Panc1 (cell line): ENCODE measurements around the gene SPRED3. TPM values are rescaled to one million over a fixed set of nuclear protein-coding genes. Genes with fewer than 3 reads are reported as not detected.

Experiments
- ATAC-seq: fragments of 200-7000 bp; cut with Tn5 transposase; 2 replicates; pipeline ENCODE4 v1.9.1; 2020; ENCODE audit warnings: mild to moderate bottlenecking, moderate library complexity
- BruUV-seq: library from RNA; stranded (reverse); fragments of 400-500 nt; replicated peaks from 2 replicates; lab custom pipeline; 2021; lab: Mats Ljungman, UMichigan
- CTCF ChIA-PET: fragments of 300-600 bp; sonication (Branson Sonifier 250); formaldehyde crosslinking; loops from one replicate; lab custom pipeline; 2022; ENCODE audit warnings: antibody characterized with exemption; lab: Charles Lee
- POLR2A ChIA-PET: fragments of 300-600 bp; sonication (Branson Sonifier 250); formaldehyde crosslinking; loops from one replicate; lab custom pipeline; 2022; ENCODE audit warnings: antibody characterized with exemption; lab: Charles Lee
- DNase-seq: peaks from one replicate; pipeline ENCODE4 v3.0.0-alpha.2; 2010; ENCODE audit warnings: low read depth, low spot score
- H3K27ac ChIP-seq: 2 replicates; pipeline ENCODE4 v1.5.1; 2011; ENCODE audit warnings: mild to moderate bottlenecking, low read length, inconsistent platforms
- H3K27me3 ChIP-seq: fragments of 200-500 bp; sonication (Bioruptor generic); 2 replicates; pipeline ENCODE4 v1.6.0; 2014; ENCODE audit warnings: low read length, inconsistent platforms; ENCODE audit not compliant: control insufficient read depth, insufficient read depth
- H3K36me3 ChIP-seq: fragments of 200-500 bp; sonication (Bioruptor generic); 2 replicates; pipeline ENCODE4 v1.5.1; 2014; ENCODE audit warnings: inconsistent platforms, mild to moderate bottlenecking, low read length, moderate library complexity; ENCODE audit not compliant: control insufficient read depth, insufficient read depth
- H3K4me1 ChIP-seq: 2 replicates; pipeline ENCODE4 v1.5.1; 2011; ENCODE audit warnings: inconsistent platforms, mild to moderate bottlenecking, low read length, moderate library complexity; ENCODE audit not compliant: control insufficient read depth, insufficient read depth
- H3K4me3 ChIP-seq, 2 experiments: 2 replicates each; pipeline ENCODE4 v1.5.1; 2011 to 2012; ENCODE audit warnings: low read depth in 2 of 2, low read length in 2 of 2, mild to moderate bottlenecking in 2 of 2, inconsistent platforms in 1 of 2, moderate library complexity in 1 of 2
- H3K9me3 ChIP-seq: fragments of 200-500 bp; sonication (Bioruptor generic); 2 replicates; pipeline ENCODE4 v1.5.1; 2014; ENCODE audit warnings: low read depth, mild to moderate bottlenecking, inconsistent platforms, low read length, moderate library complexity; ENCODE audit not compliant: control insufficient read depth, insufficient read depth
- POLR2AphosphoS5 ChIP-seq: IDR thresholded peaks from 2 replicates; pipeline ENCODE4 v1.6.1; 2012; ENCODE audit warnings: mild to moderate bottlenecking, low read depth, low read length, moderate library complexity
- REST ChIP-seq, 2 experiments: IDR thresholded peaks; 2 replicates each; pipeline ENCODE4 v1.6.1; 2011 to 2012; ENCODE audit warnings: low read depth in 2 of 2, control low read depth in 1 of 2, low read length in 1 of 2, mild to moderate bottlenecking in 1 of 2, moderate library complexity in 1 of 2; ENCODE audit not compliant: insufficient read depth in 1 of 2
- SIN3A ChIP-seq: IDR thresholded peaks from 2 replicates; pipeline ENCODE4 v1.6.1; 2012; ENCODE audit warnings: low read depth, mild to moderate bottlenecking, low read length, moderate library complexity, borderline replicate concordance; ENCODE audit not compliant: insufficient read depth
- TCF7L2 ChIP-seq: IDR thresholded peaks from 2 replicates; pipeline ENCODE4 v1.6.1; 2011; ENCODE audit warnings: mild to moderate bottlenecking, low read depth, low read length, inconsistent platforms
- in situ Hi-C: cut with HindIII; loops from 2 replicates; pipeline ENCODE4 v1.10.0; 2016; ENCODE audit warnings: low sequenced_read_pairs, low pct_unique_long_range_greater_than_20kb
- intact Hi-C: fragments of 100-400 bp; cut with micrococcal nuclease; formaldehyde crosslinking; loops from one replicate; pipeline ENCODE4 v1.10.0; 2022; ENCODE audit not compliant: unreplicated experiment
- total RNA-seq: library from RNA; stranded (reverse); gene quantifications from one replicate; pipeline ENCODE4 v1.2.1, GENCODE V29; 2021; ENCODE audit not compliant: unreplicated experiment
- TF ChIP-seq, protein P1 (sequence below): fragments of 450-650 bp; IDR thresholded peaks from 2 replicates; pipeline ENCODE4 v1.5.1; 2017; ENCODE audit warnings: mild to moderate bottlenecking

The SPRED3 gene
- total RNA-seq, 1 experiment from 2014 or later = 3.8 TPM

GRCh38 chr19:38383743-38384142, 4.8 kb upstream of the SPRED3 start:
- no TSS peak for BruUV-seq
- in situ Hi-C loops (no loop called here), intact Hi-C loops (no loop called here)
- DNase-seq (no peak), ATAC-seq (no peak)
- no peaks in the 10 kb centered on the region for H3K27me3 ChIP-seq
- H3K9me3 ChIP-seq = no peaks in the 10 kb centered on the region
- POLR2A ChIA-PET = interaction anchor here (1.4 kb wide), 1 partner anchor 10 kb away, joined by 5 read pairs; the partner anchor contains the start of gene PSMD8
- no peak overlapping the region for H3K4me3 ChIP-seq
- H3K36me3 ChIP-seq = peaks cover 18% of the 10 kb centered on the region
- CTCF ChIA-PET = interaction anchor here (0.6 kb wide), 1 partner anchor 138 kb away, joined by 6 read pairs; no protein-coding TSS in a partner anchor
- H3K27ac ChIP-seq = no peak overlapping the region
- peaks cover 4% of the 10 kb centered on the region for H3K4me1 ChIP-seq
- TF ChIP-seq TCF7L2 (no peak), POLR2AphosphoS5 (no peak), SIN3A (no peak), REST (IDR thresholded peaks at IDR 0.05; ENCODE audit: insufficient read depth in 1 of 2, low read depth in 2 of 2, low read length in 1 of 2) (no peak)
- TF ChIP-seq, protein P1, sequence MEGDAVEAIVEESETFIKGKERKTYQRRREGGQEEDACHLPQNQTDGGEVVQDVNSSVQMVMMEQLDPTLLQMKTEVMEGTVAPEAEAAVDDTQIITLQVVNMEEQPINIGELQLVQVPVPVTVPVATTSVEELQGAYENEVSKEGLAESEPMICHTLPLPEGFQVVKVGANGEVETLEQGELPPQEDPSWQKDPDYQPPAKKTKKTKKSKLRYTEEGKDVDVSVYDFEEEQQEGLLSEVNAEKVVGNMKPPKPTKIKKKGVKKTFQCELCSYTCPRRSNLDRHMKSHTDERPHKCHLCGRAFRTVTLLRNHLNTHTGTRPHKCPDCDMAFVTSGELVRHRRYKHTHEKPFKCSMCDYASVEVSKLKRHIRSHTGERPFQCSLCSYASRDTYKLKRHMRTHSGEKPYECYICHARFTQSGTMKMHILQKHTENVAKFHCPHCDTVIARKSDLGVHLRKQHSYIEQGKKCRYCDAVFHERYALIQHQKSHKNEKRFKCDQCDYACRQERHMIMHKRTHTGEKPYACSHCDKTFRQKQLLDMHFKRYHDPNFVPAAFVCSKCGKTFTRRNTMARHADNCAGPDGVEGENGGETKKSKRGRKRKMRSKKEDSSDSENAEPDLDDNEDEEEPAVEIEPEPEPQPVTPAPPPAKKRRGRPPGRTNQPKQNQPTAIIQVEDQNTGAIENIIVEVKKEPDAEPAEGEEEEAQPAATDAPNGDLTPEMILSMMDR = no peak

GRCh38 chr19:38384209-38385027, 4.1 kb upstream of the SPRED3 start:
- ChIA-PET POLR2A (interaction anchor here (0.6 to 1.4 kb wide), 2 partner anchors 10 to 22 kb away, joined by 3 to 5 read pairs; partner anchors contain the start of gene PSMD8), CTCF (interaction anchor here (0.6 to 1.6 kb wide), 5 partner anchors 10 to 159 kb away, joined by 3 to 7 read pairs (median 5); partner anchors contain the start of gene PSMD8)
- Histone ChIP-seq H3K4me3 (no peak overlapping the region), H3K27ac (no peak overlapping the region; the same call in 1 of the 2 replicates), H3K27me3 (no peaks in the 10 kb centered on the region), H3K36me3 (peaks cover 18% of the 10 kb centered on the region), H3K4me1 (peaks cover 10% of the 10 kb centered on the region), H3K9me3 (no peaks in the 10 kb centered on the region)
- DNase-seq (no peak), ATAC-seq (peak; percentile 37)
- BruUV-seq = no TSS peak
- TF ChIP-seq POLR2AphosphoS5 (peak; percentile 34), TCF7L2 (no peak), REST (IDR thresholded peaks at IDR 0.05; ENCODE audit: insufficient read depth in 1 of 2, low read depth in 2 of 2, low read length in 1 of 2) (no peak), SIN3A (no peak)
- TF ChIP-seq, protein P1 = peak; percentile 92; the same call in 1 of the 2 replicates
- intact Hi-C loops (no loop called here), in situ Hi-C loops (no loop called here)
